GM23338 (cell line): ENCODE data around the gene ARL6. TPM values are rescaled to one million over a fixed set of nuclear protein-coding genes. Genes with fewer than 3 reads are reported as not detected.

Experiments used
- ATAC-seq: fragments of 200-7000 bp; cut with Tn5 transposase; 3 replicates; pipeline ENCODE4 v1.9.1; 2020
- DNase-seq: peaks from one replicate; pipeline ENCODE4 v3.0.0-alpha.2; 2015; ENCODE audit warnings: low spot score
- H2AFZ ChIP-seq: fragments of 200-600 bp; sonication (generic); 2 replicates; pipeline ENCODE4 v1.8.0; 2016; ENCODE audit warnings: antibody characterized with exemption, mild to moderate bottlenecking, moderate library complexity
- H3F3A ChIP-seq: fragments of 200-600 bp; sonication (generic); replicated peaks from 2 replicates; pipeline ENCODE4 v1.8.0; 2017; ENCODE audit warnings: antibody characterized with exemption, mixed run types, low read depth
- H3K27ac ChIP-seq: fragments of 200-600 bp; sonication (generic); 2 replicates; pipeline ENCODE4 v1.6.1; 2016; ENCODE audit warnings: low read depth
- H3K27me3 ChIP-seq: fragments of 200-600 bp; sonication (generic); 2 replicates; pipeline ENCODE4 v1.8.0; 2016; ENCODE audit warnings: mild to moderate bottlenecking, mixed run types, moderate library complexity; ENCODE audit not compliant: insufficient read depth
- H3K36me3 ChIP-seq: fragments of 200-600 bp; sonication (generic); 2 replicates; pipeline ENCODE4 v1.8.0; 2016; ENCODE audit warnings: mild to moderate bottlenecking; ENCODE audit not compliant: insufficient read depth
- H3K4me1 ChIP-seq: fragments of 200-600 bp; sonication (generic); 2 replicates; pipeline ENCODE4 v1.8.0; 2016; ENCODE audit warnings: mild to moderate bottlenecking, moderate library complexity; ENCODE audit not compliant: insufficient read depth
- H3K4me2 ChIP-seq: fragments of 200-600 bp; sonication (generic); 2 replicates; pipeline ENCODE4 v1.7.1; 2017; ENCODE audit warnings: mixed run types
- H3K4me3 ChIP-seq: fragments of 200-600 bp; sonication (generic); 2 replicates; pipeline ENCODE4 v1.6.1; 2016; ENCODE audit warnings: mixed run types
- H3K79me2 ChIP-seq: fragments of 200-600 bp; sonication (generic); replicated peaks from 2 replicates; pipeline ENCODE4 v1.8.0; 2017; ENCODE audit warnings: mild to moderate bottlenecking; ENCODE audit not compliant: insufficient read depth
- H3K9me2 ChIP-seq: fragments of 200-600 bp; sonication (generic); 2 replicates; pipeline ENCODE4 v1.8.0; 2017; ENCODE audit not compliant: insufficient read depth
- H4K20me1 ChIP-seq: fragments of 200-600 bp; sonication (generic); replicated peaks from 2 replicates; pipeline ENCODE4 v1.8.0; 2017; ENCODE audit warnings: mild to moderate bottlenecking; ENCODE audit not compliant: insufficient read depth
- H3K27ac Mint-ChIP-seq: 2 replicates; pipeline ENCODE4 v1.8.0; 2020; ENCODE audit warnings: inconsistent platforms, mild to moderate bottlenecking, moderate library complexity, mixed read lengths
- H3K27me3 Mint-ChIP-seq: 3 replicates; pipeline ENCODE4 v1.8.0; 2022; ENCODE audit warnings: low read depth, mild to moderate bottlenecking, moderate library complexity, mixed read lengths, inconsistent platforms; ENCODE audit not compliant: insufficient read depth, poor library complexity
- H3K36me3 Mint-ChIP-seq: 3 replicates; pipeline ENCODE4 v1.8.0; 2021; ENCODE audit warnings: low read depth, mild to moderate bottlenecking, inconsistent platforms, moderate library complexity, mixed read lengths
- H3K4me1 Mint-ChIP-seq: 3 replicates; pipeline ENCODE4 v1.8.0; 2020; ENCODE audit warnings: mild to moderate bottlenecking, inconsistent platforms, mixed read lengths
- H3K4me3 Mint-ChIP-seq: 3 replicates; pipeline ENCODE4 v1.8.0; 2021; ENCODE audit warnings: moderate library complexity, mild to moderate bottlenecking, inconsistent platforms, mixed read lengths
- H3K9me3 Mint-ChIP-seq: 3 replicates; pipeline ENCODE4 v1.8.0; 2020; ENCODE audit warnings: moderate library complexity, mild to moderate bottlenecking, inconsistent platforms, mixed read lengths
- CREB1 ChIP-seq: fragments of 250-450 bp; sonication (Bioruptor Pico); IDR thresholded peaks from 2 replicates; pipeline ENCODE4 v1.5.0; 2020; ENCODE audit warnings: low read depth, mild to moderate bottlenecking, moderate library complexity
- ETS1 ChIP-seq: IDR thresholded peaks from 2 replicates; pipeline ENCODE4 v1.6.1; 2016; ENCODE audit warnings: antibody characterized with exemption
- EZH2 ChIP-seq: fragments of 200-600 bp; sonication (generic); IDR thresholded peaks from one replicate; pipeline ENCODE4 v1.8.0; 2017; ENCODE audit warnings: antibody characterized with exemption, mild to moderate bottlenecking, low read depth; ENCODE audit not compliant: unreplicated experiment
- EZH2phosphoT487 ChIP-seq: fragments of 200-600 bp; sonication (generic); IDR thresholded peaks from one replicate; pipeline ENCODE4 v1.8.1; 2018; ENCODE audit warnings: antibody characterized with exemption; ENCODE audit not compliant: unreplicated experiment
- JUNB ChIP-seq: IDR thresholded peaks from one replicate; pipeline ENCODE4 v1.6.1; 2016; ENCODE audit warnings: antibody characterized with exemption; ENCODE audit not compliant: unreplicated experiment
- NANOG ChIP-seq: IDR thresholded peaks from 2 replicates; pipeline ENCODE4 v1.6.1; 2016; ENCODE audit warnings: antibody characterized with exemption, borderline replicate concordance
- POLR2AphosphoS5 ChIP-seq: IDR thresholded peaks from 2 replicates; pipeline ENCODE4 v1.6.1; 2016; ENCODE audit warnings: antibody characterized with exemption, low read depth
- REST ChIP-seq: IDR thresholded peaks from one replicate; pipeline ENCODE4 v1.6.1; 2018; ENCODE audit warnings: antibody characterized with exemption; ENCODE audit not compliant: unreplicated experiment
- STAT1 ChIP-seq: IDR thresholded peaks from one replicate; pipeline ENCODE4 v1.6.1; 2016; ENCODE audit warnings: antibody characterized with exemption; ENCODE audit not compliant: unreplicated experiment
- ZNF114 ChIP-seq: fragments of 250-450 bp; sonication (Bioruptor Pico); IDR thresholded peaks from 2 replicates; pipeline ENCODE4 v1.5.0; 2020; ENCODE audit warnings: mild to moderate bottlenecking, moderate library complexity
- ZNF331 ChIP-seq: fragments of 250-450 bp; sonication (Bioruptor Pico); IDR thresholded peaks from 2 replicates; pipeline ENCODE4 v1.5.0; 2020; ENCODE audit warnings: low read depth, mild to moderate bottlenecking, moderate library complexity
- ZNF462 ChIP-seq: fragments of 250-450 bp; sonication (Bioruptor Pico); IDR thresholded peaks from 2 replicates; pipeline ENCODE4 v1.5.0; 2020; ENCODE audit warnings: mild to moderate bottlenecking, moderate library complexity
- polyA plus RNA-seq: library from polyadenylated mRNA; unstranded; fragments of >200 nt; fragmentation: Nextera tagmentation; extraction: Ambion mirVana; gene quantifications from 2 replicates; pipeline ENCODE4 v1.2.1, GENCODE V29; 2016
- total RNA-seq: library from RNA; depleted of rRNA; stranded (reverse); fragments of >200 nt; shearing (Covaris generic); gene quantifications from 2 replicates; pipeline ENCODE4 v1.2.3, GENCODE V29; 2014
- TF ChIP-seq, protein P1 (sequence below), 2 experiments: fragments of 200-600 bp in 1 of 2; sonication (generic) in 1 of 2; conservative IDR thresholded peaks; 2 replicates each; pipeline versions ENCODE4 v1.5.1 to v1.6.1; 2016 to 2017; ENCODE audit warnings: antibody characterized with exemption in 2 of 2, low read depth in 2 of 2, mild to moderate bottlenecking in 2 of 2, moderate library complexity in 1 of 2

ARL6 gene
- total and polyA plus RNA-seq, 2 experiments from 2014 or later = 9.8 to 10.9 TPM

GRCh38 chr3:97827741-97828471 is 63.3 kb downstream of the ARL6 start:
- no peaks in the 10 kb centered on the region for H4K20me1 ChIP-seq
- Mint-ChIP-seq H3K4me1 (peaks cover 7% of the 10 kb centered on the region), H3K36me3 (peaks cover 3% of the 10 kb centered on the region), H3K27ac (no peak overlapping the region), H3K4me3 (no peak overlapping the region), H3K9me3 (peaks cover 2% of the 10 kb centered on the region; the same call in 2 of the 3 replicates), H3K27me3 (peaks cover 7% of the 10 kb centered on the region)
- peaks cover 49% of the 10 kb centered on the region for H3K79me2 ChIP-seq
- no peak overlapping the region for H3K4me3 ChIP-seq
- no peak overlapping the region for H2AFZ ChIP-seq
- peaks cover 8% of the 10 kb centered on the region; the same call in 1 of the 2 replicates for H3K4me1 ChIP-seq
- H3K27ac ChIP-seq = no peak overlapping the region
- peaks cover 11% of the 10 kb centered on the region for H3K27me3 ChIP-seq
- no peak overlapping the region for H3K4me2 ChIP-seq
- H3F3A ChIP-seq = no peaks in the 10 kb centered on the region
- no peaks in the 10 kb centered on the region for H3K36me3 ChIP-seq
- DNase-seq = no peak
- no peak for TF ChIP-seq ETS1
- no peak for TF ChIP-seq POLR2AphosphoS5
- TF ChIP-seq ZNF331 = no peak
- no peak for TF ChIP-seq ZNF462 (CRISPR knock-in tag)
- TF ChIP-seq, protein P1, sequence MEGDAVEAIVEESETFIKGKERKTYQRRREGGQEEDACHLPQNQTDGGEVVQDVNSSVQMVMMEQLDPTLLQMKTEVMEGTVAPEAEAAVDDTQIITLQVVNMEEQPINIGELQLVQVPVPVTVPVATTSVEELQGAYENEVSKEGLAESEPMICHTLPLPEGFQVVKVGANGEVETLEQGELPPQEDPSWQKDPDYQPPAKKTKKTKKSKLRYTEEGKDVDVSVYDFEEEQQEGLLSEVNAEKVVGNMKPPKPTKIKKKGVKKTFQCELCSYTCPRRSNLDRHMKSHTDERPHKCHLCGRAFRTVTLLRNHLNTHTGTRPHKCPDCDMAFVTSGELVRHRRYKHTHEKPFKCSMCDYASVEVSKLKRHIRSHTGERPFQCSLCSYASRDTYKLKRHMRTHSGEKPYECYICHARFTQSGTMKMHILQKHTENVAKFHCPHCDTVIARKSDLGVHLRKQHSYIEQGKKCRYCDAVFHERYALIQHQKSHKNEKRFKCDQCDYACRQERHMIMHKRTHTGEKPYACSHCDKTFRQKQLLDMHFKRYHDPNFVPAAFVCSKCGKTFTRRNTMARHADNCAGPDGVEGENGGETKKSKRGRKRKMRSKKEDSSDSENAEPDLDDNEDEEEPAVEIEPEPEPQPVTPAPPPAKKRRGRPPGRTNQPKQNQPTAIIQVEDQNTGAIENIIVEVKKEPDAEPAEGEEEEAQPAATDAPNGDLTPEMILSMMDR (conservative IDR thresholded peaks at IDR 0.05; ENCODE audit: low read depth in 2 of 2) = no peak
- no peak for TF ChIP-seq ZNF114 (CRISPR knock-in tag)
- no peak for TF ChIP-seq CREB1 (CRISPR knock-in tag)
- TF ChIP-seq REST = no peak
- no peak for TF ChIP-seq STAT1
- TF ChIP-seq EZH2 = no peak
- TF ChIP-seq JUNB = no peak
- no peak for TF ChIP-seq EZH2phosphoT487
- TF ChIP-seq NANOG = no peak
- no peaks in the 10 kb centered on the region for H3K9me2 ChIP-seq
- no peak for ATAC-seq
